GM21360 (cell line): Measurements from ENCODE around the gene CFAP92.
"Not testable (repeated sequence)": the region's sequence is repeated elsewhere in the genome, so short reads cannot be mapped to it uniquely, and the experiment has no call there.

Experiments
- ATAC-seq: cut with Tn5 transposase; IDR thresholded peaks from one replicate; pipeline ENCODE4 v1.9.1; 2021; ENCODE audit warnings: mild to moderate bottlenecking, moderate library complexity; ENCODE audit not compliant: unreplicated experiment

CFAP92 gene

DNA sequence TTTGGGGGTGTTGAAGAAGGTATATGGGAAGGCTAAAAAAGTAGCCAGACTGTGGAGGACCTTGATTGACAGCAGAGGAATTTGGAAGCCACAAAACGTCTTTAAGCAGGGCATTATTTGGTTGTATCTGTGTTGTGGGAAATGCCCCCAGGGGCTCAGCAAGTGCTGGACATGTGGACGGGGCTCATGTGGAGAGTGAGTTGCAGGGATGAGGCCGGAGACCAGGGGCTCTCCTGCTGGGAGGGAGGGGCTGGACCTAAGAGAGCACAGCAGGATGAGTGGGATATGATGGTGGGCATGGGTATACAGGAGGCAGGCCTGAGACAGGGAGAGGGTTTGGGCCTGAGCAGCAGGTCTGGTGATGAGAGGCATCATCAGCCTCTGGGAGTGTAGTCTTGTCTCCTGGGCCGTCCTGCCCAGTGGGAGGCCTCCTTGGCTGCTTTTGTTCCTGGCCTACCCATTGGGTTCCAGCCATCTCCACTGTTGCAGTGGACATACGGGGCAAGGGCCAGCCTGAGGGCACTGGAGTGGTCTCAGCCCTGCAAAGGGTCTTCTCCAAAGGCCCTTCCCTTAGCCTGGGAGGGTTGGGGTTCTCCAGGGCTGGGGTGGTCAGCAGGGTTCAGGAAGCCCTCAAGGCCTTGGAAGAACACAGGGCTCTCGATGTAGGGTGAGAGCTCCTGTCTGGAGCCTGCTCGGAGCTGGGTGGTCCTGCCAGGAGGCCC is 86.9 kb downstream of the CFAP92 start:
- no peak for ATAC-seq

DNA sequence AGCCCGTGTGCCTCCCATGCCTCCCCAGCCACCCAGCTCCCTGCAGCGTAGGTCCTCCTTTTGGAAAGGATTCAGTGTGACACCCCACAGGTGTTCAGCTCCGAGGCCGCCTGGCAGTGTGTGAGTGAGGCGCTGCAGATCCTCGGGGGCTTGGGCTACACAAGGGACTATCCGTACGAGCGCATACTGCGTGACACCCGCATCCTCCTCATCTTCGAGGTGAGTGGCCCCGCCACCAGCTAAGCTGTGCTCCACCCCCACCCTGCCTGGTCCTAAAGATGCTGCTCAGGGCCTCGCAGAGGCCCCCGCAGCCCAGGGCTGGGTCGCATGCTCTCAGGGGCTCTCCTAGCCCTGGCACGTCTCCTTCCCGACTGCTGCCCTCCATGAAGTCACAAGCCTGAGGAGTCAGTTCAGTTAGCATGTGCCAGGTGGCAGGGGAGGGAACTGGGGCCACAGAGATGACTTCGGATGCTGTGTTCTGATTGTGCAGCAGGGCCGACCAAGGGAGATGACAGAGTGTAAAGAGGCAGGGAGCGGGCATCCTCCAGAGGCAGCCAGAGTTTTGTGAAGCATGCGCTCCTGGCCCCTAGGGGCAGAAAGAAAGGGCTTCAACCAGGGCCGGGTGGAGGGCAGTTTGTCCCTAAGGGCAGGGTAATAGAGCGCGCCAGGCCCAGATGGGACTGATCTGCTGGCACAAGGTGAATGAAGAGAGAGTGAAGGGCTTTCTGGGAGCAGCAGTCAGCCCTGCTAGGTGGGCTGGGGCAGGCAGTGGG is 87.7 kb downstream of the CFAP92 start:
- ATAC-seq: no peak

DNA sequence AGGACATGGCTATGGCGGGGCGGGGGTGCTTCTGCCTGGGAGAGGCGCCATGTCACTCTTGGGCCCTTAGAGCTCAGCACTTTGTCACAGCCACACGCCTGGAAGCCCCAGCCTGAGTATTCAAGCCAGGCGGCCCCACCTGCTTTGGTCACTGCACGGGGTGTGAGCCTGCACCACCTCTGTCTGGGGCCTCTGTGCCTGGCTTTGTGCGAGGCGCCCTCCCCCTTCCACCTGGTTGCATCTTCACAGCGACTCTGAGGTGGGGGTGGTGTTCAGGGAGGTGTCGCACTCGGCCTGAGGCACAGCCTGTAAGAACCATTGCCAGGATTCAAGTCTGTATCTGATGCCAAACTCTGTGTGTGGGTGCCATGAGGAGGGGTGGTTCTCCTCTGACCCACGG is 90.4 kb downstream of the CFAP92 start:
- ATAC-seq: no peak

DNA sequence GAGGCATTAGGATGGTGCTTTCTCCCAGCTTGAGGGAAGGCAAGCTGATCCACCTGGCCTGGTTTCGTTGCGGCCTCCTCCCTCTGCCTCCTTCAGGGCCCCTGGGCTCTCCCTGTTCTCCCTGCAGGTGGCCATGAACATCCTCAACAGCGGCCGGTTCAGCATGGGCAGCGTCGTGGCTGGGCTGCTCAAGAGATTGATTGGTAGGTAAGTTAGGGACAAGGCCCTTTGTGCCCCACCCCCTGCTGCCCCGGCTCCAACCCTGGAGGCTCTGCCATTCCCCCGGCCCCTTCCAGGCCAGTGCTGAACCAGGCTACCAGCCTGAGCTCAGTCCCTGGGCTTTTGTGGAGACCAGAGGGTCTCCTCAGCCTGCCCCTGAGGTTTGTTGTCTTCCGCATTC is 91.5 kb downstream of the CFAP92 start:
- no peak for ATAC-seq

DNA sequence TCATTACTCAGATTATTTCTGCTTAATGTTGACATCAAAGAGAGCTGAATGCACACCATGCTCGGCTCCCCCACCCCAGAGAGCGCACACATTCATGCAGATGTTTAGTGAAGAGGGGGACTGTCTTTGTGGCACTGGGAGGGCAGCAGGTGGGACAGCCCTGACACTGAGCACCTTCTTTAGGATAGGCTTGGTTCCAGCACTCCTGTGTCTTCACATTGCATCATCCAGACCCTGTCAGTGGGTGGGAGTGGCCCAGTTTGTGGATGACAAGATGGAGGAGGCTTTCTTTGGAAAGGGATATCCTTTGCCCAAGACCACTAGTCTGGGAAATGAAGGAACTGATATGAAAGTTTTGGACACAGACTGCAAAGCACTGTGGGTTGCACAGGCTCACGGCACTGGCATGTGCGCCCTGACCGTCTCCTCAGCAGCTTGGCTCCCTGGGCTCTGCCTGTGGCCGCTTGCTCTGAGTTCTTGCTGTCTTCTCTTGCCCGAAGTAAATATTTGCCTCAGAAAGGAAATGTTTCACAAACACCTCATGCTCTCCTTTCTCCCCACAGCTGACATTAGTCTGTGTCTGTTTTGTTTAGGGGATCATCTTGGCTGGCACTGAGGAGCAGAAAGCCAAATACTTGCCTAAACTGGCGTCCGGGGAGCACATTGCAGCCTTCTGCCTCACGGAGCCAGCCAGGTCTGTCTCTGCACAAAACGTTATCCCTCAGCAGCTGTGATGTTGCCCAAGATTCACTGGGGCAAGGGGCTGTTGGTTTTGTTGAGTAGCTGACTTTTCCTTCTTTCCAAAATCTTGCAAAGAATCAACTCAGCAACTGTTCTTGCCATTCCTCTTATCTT is 97.8 kb downstream of the CFAP92 start:
- ATAC-seq: no peak

DNA sequence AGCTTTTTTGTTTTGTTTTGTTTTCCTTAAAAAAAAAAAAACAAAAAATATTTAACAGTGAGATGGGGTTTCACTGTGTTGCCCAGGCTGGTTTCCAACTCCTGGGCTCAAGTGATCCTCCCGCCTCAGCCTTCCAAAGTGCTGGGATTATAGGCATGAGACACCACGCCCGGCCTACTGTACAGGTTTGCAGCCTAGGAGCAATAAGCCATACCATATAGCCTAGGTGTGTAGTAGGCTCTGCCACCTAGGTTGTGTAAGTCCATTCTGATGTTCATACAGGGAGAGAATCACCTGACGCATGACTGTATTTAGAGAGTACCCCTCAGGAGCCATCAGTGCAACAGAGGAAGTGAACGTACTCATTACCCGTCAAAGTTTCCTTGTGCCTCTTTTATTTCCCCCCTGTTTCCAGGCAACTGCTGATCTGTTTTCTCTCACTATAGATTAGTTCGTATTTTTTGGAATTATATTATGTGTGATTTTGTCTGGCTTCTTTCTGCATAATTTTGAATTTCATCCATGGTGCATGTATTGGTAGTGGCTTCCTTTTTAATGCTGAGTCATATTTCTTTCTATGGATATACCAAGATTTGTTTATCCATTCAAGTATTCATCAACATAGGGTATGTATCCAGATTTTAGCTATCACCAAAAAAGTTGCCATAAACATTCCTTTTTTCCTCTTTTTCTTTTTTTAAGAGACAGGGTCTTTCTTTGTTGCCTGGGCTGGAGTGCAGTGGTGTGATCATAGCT is 104.6 kb downstream of the CFAP92 start:
- ATAC-seq: no peak

DNA sequence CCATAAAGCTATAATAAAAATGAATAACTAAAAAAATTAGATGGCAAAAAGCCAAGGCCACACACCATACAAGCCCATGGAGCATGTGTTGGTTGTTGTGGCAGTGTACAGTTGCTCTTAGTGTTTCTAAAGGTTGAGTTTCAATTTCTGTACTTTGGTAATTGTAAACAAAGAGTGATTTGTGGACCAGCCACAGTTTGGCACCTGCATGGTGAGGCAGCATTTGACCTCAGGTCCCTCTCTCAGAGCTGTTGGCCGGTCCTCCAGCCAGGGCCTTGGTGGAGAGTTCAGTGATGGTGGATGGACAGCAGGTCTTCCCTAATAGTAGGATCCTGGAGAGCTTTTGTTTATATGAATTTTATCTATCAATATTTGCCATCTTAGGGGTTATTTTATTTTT is 108.9 kb downstream of the CFAP92 start:
- no peak for ATAC-seq

DNA sequence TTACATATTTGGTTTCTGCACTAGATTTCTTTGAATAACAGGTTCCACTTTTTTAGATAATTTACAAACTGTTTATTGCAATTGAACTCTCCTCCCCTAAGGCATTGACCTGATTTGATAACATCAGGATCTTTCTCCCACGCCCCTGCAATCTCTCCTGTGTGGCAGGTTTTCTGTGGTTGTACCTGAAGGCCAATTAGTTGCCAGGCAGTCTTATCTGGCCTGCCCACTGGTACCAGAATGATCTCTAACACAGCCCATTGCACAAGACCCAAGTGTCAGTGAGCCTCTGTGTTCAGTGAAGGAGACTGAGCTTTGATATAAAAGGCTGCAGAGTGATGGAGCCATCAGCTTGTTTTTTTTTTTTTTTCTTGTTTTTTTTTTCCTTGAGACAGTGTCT is 111.2 kb downstream of the CFAP92 start:
- ATAC-seq: no peak

DNA sequence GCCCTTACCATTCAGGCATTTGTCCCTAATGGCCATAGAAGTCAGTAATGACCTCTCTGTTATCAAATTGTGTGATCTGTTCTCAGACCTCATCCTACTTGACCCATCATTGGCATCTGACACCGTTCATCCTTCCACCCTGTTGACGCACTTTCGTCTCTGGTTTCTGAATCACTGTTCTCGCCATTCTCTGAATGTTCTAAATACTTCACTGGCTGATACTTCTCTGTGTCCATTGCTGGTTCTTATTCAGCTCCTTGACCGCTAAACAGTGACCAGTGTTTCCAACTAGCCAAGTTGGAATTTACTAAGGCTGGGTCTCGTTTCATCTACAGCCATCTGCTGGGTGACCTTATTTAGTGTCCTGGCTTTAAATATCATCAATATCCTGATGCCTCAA is 112.3 kb downstream of the CFAP92 start:
- ATAC-seq: no peak

DNA sequence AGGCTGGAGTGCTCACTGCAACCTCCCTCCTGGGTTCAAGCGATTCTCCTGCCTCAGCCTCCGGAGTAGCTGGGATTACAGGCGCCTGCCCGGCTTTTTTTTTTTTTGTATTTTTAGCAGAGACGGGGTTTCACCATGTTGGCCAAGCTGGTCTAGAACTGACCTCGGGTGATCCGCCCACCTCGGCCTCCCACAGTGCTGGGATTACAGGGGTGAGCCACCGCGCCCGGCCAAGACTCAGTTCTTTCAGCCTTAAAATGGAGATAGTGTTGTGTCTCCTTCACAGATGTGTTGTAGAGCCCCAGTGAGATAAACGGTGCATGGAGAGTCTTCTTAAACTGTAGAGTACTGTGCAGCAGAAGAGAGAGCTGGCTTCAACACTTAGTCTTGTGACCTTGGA is 113.4 kb downstream of the CFAP92 start:
- ATAC-seq: not testable (repeated sequence)

DNA sequence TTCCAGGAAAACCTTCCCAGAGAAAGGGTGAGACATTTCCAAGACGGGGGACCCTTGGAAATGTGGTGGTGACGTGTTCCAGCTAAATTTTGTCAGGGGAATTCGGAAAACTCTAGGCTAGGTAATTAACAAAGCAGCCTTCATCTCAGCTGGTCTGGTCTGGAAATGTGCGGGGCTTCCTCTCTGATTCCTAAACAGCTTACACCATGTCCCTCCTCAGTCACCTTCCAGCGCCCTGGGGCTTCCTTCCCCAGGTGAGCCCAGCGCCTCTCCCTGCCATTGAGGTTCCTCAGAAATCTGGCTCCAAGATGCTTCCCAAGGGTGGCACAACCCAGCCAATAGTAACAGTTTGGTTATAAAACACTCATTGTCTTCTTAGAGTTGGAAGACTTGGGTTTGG is 113.9 kb downstream of the CFAP92 start:
- ATAC-seq: no peak

DNA sequence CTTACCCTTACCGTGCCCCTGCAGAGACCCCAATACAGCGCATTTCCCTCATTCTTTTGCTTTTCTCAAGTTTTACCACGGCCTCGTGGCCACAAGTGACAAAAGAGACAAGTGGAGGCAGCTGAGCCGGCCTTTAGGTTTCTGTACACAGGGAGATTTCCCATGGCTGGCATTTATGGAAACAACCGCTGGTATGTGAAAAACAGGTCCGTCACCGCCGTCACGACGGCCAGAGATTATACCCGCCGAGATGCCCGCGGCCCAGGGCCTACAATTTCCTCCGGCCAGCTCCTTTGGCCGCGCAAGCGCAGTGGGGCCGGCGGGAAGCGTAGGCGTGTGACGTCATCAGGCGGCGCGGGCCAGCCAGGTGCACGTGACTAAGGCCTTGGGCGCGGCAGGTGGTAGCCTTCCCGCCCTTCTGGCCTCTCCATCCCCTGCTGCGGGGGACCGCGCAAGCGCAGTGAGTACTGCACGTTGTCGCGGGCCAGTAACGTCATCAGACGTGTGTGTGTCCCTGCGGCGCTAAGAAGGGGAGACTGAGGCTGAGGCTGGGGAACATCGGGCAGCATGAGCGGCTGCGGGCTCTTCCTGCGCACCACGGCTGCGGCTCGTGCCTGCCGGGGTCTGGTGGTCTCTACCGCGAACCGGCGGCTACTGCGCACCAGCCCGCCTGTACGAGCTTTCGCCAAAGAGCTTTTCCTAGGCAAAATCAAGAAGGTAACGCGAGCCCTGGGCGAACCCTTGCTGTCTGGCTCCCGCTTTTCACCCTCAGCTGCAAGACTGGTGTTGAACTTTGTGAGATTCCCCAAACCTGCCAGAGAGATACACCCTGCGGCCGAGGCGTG is 114.5 kb downstream of the CFAP92 start, which contains the start of gene ACAD9:
TSS of gene ACAD9 (plus strand) at position 496 of the 845 bp plus-strand sequence. CDS start at position 568, 72 bp downstream.
- peak; percentile 86 for ATAC-seq

DNA sequence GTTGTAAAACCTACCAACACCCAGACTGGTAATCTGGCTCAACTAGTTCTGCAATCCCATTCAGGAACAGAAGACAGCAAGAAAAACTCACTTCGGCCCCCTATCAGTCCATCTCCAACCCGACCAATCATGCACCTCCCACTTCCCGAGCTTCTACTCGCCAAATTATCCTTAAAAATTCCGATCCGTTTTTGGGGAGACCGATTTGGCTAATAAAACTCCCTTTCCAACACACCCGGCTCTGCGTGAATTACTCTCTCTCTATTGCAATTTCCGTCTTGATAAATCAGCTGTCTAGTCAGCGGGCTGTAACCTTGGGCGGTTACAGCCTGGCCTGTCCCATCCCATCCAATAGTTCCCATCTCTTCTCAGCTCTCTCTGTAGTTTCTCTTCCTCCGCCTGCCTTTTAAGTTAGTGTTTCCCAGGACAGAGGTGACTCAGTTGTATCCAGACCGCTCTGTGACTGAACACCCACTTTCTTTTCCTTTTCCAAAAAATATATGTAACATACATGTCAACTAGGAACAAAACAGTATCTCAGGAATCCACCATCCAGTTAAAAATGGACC is 115.2 kb downstream of the CFAP92 start:
- peak; percentile 6 for ATAC-seq

DNA sequence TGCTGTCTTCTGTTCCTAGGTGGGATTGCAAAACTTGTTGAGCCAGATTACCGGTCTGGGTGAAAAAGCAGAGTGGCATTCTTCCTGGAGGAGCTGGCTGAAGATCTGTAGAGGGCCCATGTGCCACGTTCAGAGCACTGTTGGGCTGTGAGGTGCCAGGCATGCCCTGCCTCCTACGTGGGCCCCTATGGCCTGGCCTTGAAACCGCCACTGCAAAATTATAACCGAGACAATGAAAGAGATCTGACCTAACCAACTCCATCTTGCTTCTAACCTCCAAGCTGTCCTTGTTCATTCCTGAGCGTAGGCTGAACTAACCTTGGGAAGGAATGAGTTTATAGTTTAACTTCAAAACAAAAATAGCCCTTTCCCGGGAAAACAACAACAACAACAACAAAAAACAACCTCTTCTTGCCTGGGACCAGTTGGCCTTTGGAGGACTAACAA is 115.8 kb downstream of the CFAP92 start:
- no peak for ATAC-seq

DNA sequence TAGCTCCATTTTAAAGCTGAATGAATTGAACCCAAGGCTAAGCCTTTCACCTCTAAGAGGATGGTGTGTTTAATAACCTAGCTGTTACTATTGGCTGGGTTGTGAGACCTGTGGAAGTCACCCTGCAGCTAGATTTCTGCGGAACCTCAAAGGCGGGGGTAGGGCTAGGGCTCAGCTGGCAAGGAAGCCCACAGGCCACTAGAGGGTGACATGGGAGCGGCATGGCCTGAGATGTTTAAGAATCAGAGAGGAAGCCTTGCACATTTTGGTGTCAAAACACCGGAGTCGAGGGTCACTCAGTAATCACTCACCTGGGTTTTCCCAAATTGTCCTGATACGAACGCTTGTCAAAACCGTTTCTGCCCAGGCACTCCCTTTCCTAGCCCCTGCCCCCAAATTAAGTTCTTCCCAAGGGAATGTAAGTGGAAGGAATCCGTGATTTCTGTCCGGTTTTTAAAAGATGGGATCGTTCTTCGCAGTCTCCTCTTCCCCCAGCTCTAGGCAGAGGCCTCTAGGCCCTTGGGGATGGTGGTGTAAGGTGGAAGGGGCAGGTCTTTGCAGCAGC is 118.2 kb downstream of the CFAP92 start:
- no peak for ATAC-seq

DNA sequence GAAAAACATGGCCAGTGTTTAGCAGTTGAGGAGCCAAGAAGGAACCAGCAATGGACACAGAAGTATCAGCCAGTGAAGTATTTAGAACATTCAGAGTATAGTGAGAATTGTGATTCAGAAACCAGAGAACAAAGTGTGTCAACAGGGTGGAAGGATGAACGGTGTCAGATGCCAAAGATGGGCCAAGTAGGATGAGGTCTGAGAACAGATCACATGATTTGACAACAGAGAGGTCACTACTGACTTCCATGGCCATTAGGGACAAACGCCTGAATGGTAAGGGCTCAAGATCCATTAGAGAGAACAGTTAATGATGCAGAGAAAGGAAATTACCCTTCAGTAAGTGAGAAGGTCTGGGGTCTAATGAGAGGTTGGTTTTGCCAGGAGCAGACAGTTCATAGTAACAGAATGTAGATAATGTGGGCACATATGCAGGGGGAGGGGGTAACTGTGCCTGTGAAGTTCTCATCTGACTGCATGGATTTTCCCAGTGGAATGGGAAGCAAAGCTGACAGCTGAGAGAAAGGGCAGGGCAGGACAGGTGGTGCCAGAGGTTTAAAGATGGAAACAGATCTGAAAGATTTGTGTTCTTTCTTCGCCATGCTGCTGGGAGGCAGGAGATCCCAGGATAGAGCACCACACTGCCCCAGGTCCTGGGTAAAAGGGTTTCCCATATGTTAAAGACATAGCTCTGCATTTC is 119.2 kb downstream of the CFAP92 start:
- ATAC-seq: no peak

DNA sequence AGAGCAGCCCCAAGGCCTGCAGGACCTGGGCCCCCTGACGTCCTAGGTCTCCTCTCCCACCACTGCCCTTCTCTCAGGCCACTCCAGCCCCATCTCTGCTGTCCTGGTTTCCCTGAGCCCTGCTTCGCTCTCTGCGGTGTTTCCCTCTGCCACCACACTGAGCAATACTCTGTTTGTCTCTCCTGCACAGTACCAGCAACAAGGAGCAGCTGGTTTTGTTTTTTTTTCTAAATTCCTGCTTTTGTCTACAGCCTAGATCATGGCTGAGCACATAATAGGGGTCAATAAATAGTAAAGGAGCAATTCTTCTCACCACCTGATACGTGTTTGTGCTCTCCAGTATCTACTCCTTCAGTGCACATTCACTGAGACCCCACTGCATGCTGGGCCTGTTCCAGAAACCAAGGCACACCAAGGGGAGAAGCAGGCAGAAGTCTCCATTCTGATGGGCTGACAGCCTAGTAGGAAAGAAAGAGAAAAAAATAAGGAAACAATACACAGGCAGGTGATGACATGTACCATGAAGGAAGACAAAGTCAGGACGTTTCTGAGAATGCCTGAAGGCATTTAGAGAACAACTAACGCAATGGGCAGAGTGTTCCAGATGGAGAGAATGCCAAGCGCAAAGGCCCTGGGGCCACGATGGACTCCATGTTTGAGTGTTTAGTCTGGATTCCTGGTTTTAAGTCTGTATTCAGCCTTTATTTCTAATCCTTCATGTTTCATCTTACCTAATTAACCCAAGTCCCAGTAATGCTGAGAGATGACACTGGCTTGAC is 120.4 kb downstream of the CFAP92 start:
- ATAC-seq: no peak

DNA sequence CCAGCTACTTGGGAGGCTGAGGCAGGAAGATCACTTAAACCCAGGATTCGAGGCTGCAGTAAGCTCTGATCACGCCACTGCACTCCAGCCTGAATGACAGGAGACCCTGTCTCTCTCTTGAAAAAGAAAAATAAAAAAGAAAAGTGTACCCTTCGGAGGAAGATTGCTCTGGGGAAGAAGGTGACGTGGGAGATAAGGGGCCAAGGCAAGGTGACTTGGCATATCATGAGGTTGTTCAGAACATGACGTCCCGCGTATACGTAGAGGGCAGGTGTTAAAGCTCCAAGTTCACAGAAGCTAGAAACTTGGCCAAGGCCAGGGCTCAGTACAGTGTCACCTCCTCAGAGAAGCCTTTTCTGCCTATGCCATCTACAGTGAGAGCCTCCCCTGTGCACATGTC is 121.1 kb downstream of the CFAP92 start:
- ATAC-seq: no peak
